GM18873 (cell line): ENCODE results near the gene MEIS1.
"Not testable (repeated sequence)": the region's sequence is repeated elsewhere in the genome, so short reads cannot be mapped to it uniquely, and the experiment has no call there.

ENCODE experiments used
- ATAC-seq: cut with Tn5 transposase; IDR thresholded peaks from one replicate; pipeline ENCODE4 v1.9.1; 2021; ENCODE audit warnings: mild to moderate bottlenecking, moderate library complexity, moderate number of reproducible peaks; ENCODE audit not compliant: unreplicated experiment, low FRiP score

Gene MEIS1

GRCh38 chr2:66434679-66435548 lies at the start of gene MEIS1:
MEIS1 (plus strand) TSS chr2:66435125; CDS start chr2:66435857, 732 bp downstream.
- ATAC-seq: peak; percentile 71

GRCh38 chr2:66387016-66387753 lies 47.7 kb upstream of the MEIS1 start:
- ATAC-seq: no peak

- ATAC-seq: no peak
Measured at GRCh38 chr2:66389651-66390131, 45.2 kb upstream of the MEIS1 start.

- ATAC-seq: no peak
Measured at GRCh38 chr2:66390152-66390551, 44.8 kb upstream of the MEIS1 start.

- ATAC-seq: no peak
Measured at GRCh38 chr2:66390811-66391210, 44.1 kb upstream of the MEIS1 start.

GRCh38 chr2:66391240-66391639 lies 43.7 kb upstream of the MEIS1 start:
- ATAC-seq: not testable (repeated sequence)

GRCh38 chr2:66405473-66405872 lies 29.5 kb upstream of the MEIS1 start:
- no peak for ATAC-seq

- ATAC-seq: no peak
Measured at GRCh38 chr2:66408905-66409304, 26.0 kb upstream of the MEIS1 start.

GRCh38 chr2:66412874-66413273 lies 22.1 kb upstream of the MEIS1 start:
- no peak for ATAC-seq

- no peak for ATAC-seq
Measured at GRCh38 chr2:66414896-66415295, 20.0 kb upstream of the MEIS1 start.

- ATAC-seq: no peak
Measured at GRCh38 chr2:66418381-66418780, 16.5 kb upstream of the MEIS1 start.

GRCh38 chr2:66421612-66422011 lies 13.3 kb upstream of the MEIS1 start:
- ATAC-seq: no peak

GRCh38 chr2:66423391-66424124 lies 11.4 kb upstream of the MEIS1 start:
- no peak for ATAC-seq

- no peak for ATAC-seq
Measured at GRCh38 chr2:66426244-66427111, 8.4 kb upstream of the MEIS1 start.

GRCh38 chr2:66427300-66427699 lies 7.6 kb upstream of the MEIS1 start:
- no peak for ATAC-seq

- no peak for ATAC-seq
Measured at GRCh38 chr2:66428986-66429612, 5.8 kb upstream of the MEIS1 start.

- ATAC-seq: no peak
Measured at GRCh38 chr2:66429693-66430504, 5.0 kb upstream of the MEIS1 start.

- ATAC-seq: no peak
Measured at GRCh38 chr2:66430505-66431273, 4.2 kb upstream of the MEIS1 start.
